ENCODE results near the gene SKOR2. TPM values are rescaled to one million over a fixed set of nuclear protein-coding genes. Genes with fewer than 3 reads are reported as not detected.
A peak's percentile ranks its signal among the peaks of the same experiment; 100 is the strongest.

The SKOR2 gene
- total RNA-seq, 1 experiment from 2014 or later: not detected

DNA sequence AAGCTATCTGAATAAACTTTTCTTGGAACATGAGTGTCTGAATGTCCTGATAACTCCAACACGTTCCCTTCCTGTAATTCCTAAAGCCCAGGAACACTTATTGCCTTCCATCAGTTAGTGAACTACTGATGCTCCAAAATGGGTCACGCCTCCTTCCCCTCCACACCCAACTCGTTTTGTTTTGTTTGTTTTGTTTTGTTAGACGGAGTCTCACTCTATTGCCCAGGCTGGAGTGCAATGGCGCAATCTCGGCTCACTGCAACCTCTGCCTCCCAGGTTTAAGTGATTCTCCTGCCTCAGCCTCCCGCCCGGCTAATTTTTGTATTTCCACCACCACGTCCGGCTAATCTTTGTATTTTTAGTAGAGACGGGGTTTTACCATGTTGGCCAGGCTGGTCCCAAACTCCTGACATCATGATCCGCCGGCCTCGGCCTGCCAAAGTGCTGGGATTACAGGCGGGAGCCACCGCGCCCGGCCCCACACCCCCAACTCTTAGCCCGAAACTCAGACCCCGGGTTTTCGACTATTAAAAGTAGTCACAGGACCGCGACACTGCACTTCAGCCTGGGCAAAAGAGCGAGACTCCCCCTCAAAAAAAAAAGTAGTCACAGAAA, 76.1 kb downstream of the SKOR2 start:
- Histone ChIP-seq H3K27me3 (ENCODE audit: insufficient read depth, low read depth) (no peaks in the 10 kb centered on the region), H3K79me2 (ENCODE audit: low read depth) (peaks cover 56% of the 10 kb centered on the region), H3K4me1 (replicated peaks; ENCODE audit: insufficient read depth) (peaks cover 14% of the 10 kb centered on the region), H3K4me2 (peak overlapping the region; percentile 99), H3K27ac (peak overlapping the region; percentile 74), H2AFZ (peak overlapping the region; percentile 99), H3K4me3 (peak overlapping the region; percentile 94), H3K36me3 (ENCODE audit: low read depth) (0 out of 2 replicates have a peak, but pooled peaks cover 11% of the 10 kb centered on the region), H3F3A (ENCODE audit: insufficient read depth, low read depth) (peaks cover 9% of the 10 kb centered on the region), H4K20me1 (ENCODE audit: insufficient read depth) (peaks cover 4% of the 10 kb centered on the region; the same call in 1 of the 2 replicates), H3K9me3 (ENCODE audit: insufficient read depth, low read depth) (no peaks in the 10 kb centered on the region), H3K9me2 (ENCODE audit: insufficient read depth) (no peaks in the 10 kb centered on the region)
- no peak for TF ChIP-seq EZH2 (IDR thresholded peaks at IDR 0.05; ENCODE audit: low read depth)
- TF ChIP-seq, protein P1, sequence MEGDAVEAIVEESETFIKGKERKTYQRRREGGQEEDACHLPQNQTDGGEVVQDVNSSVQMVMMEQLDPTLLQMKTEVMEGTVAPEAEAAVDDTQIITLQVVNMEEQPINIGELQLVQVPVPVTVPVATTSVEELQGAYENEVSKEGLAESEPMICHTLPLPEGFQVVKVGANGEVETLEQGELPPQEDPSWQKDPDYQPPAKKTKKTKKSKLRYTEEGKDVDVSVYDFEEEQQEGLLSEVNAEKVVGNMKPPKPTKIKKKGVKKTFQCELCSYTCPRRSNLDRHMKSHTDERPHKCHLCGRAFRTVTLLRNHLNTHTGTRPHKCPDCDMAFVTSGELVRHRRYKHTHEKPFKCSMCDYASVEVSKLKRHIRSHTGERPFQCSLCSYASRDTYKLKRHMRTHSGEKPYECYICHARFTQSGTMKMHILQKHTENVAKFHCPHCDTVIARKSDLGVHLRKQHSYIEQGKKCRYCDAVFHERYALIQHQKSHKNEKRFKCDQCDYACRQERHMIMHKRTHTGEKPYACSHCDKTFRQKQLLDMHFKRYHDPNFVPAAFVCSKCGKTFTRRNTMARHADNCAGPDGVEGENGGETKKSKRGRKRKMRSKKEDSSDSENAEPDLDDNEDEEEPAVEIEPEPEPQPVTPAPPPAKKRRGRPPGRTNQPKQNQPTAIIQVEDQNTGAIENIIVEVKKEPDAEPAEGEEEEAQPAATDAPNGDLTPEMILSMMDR (conservative IDR thresholded peaks at IDR 0.05): no peak
- intact Hi-C loops (cut with micrococcal nuclease; ENCODE audit: unreplicated experiment): no loop called here
- ChIA-PET POLR2A (ENCODE audit: unreplicated experiment) (no interaction called here), CTCF (no interaction called here)
- TSS peak; percentile 57 for BruUV-seq (replicated peaks)
- no peak for DNase-seq

DNA sequence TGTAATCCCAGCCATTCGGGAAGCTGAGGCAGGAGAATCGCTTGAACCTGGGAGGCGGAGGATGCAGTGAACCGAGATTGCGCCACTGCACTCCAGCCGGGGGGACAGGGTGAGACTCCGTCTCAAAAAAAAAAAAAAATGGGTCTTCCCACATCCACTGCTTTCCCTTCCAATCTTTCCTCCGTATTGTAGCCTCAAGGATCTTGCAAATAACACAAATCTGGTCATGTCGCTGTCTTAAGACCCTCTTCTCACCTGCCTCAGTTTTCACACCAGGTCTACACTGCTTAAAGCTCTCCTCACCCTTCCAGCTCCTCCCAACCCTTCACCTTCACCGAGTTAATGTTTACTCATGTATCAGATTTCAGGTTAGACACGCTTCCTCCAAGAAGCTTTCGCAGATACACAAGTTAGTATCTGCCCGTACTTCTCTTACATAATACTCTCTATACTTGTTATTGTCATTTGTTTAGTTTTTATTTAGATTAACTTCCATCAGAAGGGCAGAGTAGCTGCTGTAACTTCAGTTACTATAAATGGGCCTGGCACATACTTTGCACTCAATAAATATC, 76.8 kb downstream of the SKOR2 start:
- H3K9me2 ChIP-seq (ENCODE audit: insufficient read depth): no peaks in the 10 kb centered on the region
- CTCF ChIA-PET: interaction anchor here (0.7 kb wide), 1 partner anchor 29 kb away, joined by 3 read pairs; no protein-coding TSS in a partner anchor
- H3K27me3 ChIP-seq (ENCODE audit: insufficient read depth, low read depth): no peaks in the 10 kb centered on the region
- peak overlapping the region; percentile 74 for H3K27ac ChIP-seq
- TF ChIP-seq, protein P1 (conservative IDR thresholded peaks at IDR 0.05): no peak
- TF ChIP-seq EZH2 (IDR thresholded peaks at IDR 0.05; ENCODE audit: low read depth): no peak
- peak overlapping the region; percentile 99 for H3K4me2 ChIP-seq
- H3K9me3 ChIP-seq (ENCODE audit: insufficient read depth, low read depth): no peaks in the 10 kb centered on the region
- DNase-seq: peak in 1 of 2 experiments; percentile 83
- intact Hi-C loops (cut with micrococcal nuclease; ENCODE audit: unreplicated experiment): no loop called here
- peak overlapping the region; percentile 99 for H2AFZ ChIP-seq
- 0 out of 2 replicates have a peak, but pooled peaks cover 11% of the 10 kb centered on the region for H3K36me3 ChIP-seq (ENCODE audit: low read depth)
- no TSS peak for BruUV-seq (replicated peaks)
- peaks cover 14% of the 10 kb centered on the region for H3K4me1 ChIP-seq (replicated peaks; ENCODE audit: insufficient read depth)
- peaks cover 4% of the 10 kb centered on the region; the same call in 1 of the 2 replicates for H4K20me1 ChIP-seq (ENCODE audit: insufficient read depth)
- peaks cover 9% of the 10 kb centered on the region for H3F3A ChIP-seq (ENCODE audit: insufficient read depth, low read depth)
- H3K4me3 ChIP-seq: peak overlapping the region; percentile 94
- peaks cover 64% of the 10 kb centered on the region for H3K79me2 ChIP-seq (ENCODE audit: low read depth)
- POLR2A ChIA-PET (ENCODE audit: unreplicated experiment): no interaction called here

DNA sequence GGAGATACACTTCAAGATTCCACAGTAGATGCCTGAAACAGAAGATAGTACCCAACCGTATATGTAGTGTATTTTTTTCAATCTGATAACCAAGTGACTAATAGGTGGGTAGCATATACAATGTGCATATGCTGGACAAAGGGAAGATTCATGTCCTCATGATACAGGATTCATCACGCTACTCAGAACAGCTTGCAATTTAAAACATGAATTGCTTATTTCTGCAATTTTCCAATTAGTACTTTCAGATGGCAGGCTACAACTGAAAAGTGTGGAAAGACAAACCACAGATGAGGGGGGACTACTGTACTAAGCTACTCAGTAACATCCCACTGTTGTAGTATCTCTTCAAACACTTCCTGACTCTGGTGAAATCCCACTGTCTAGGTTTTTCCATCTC, 79.0 kb downstream of the SKOR2 start:
- Histone ChIP-seq H3K27me3 (ENCODE audit: insufficient read depth, low read depth) (no peaks in the 10 kb centered on the region), H3K4me1 (replicated peaks; ENCODE audit: insufficient read depth) (peaks cover 14% of the 10 kb centered on the region), H3K4me3 (no peak overlapping the region), H3K36me3 (ENCODE audit: low read depth) (peaks cover 15% of the 10 kb centered on the region; the same call in 1 of the 2 replicates), H2AFZ (no peak overlapping the region), H3F3A (ENCODE audit: insufficient read depth, low read depth) (peaks cover 9% of the 10 kb centered on the region), H3K4me2 (no peak overlapping the region), H3K9me3 (ENCODE audit: insufficient read depth, low read depth) (no peaks in the 10 kb centered on the region), H3K27ac (no peak overlapping the region), H3K9me2 (ENCODE audit: insufficient read depth) (no peaks in the 10 kb centered on the region), H3K79me2 (ENCODE audit: low read depth) (peaks cover 80% of the 10 kb centered on the region), H4K20me1 (ENCODE audit: insufficient read depth) (peaks cover 18% of the 10 kb centered on the region)
- ChIA-PET CTCF (no interaction called here), POLR2A (ENCODE audit: unreplicated experiment) (no interaction called here)
- TF ChIP-seq EZH2 (IDR thresholded peaks at IDR 0.05; ENCODE audit: low read depth): no peak
- DNase-seq: no peak
- no TSS peak for BruUV-seq (replicated peaks)
- intact Hi-C loops (cut with micrococcal nuclease; ENCODE audit: unreplicated experiment): no loop called here

Data from PC-9 (cell line).